Body of pancreas (tissue), 4 donors: ENCODE measurements around the gene CACNA1C. TPM values are rescaled to one million over a fixed set of nuclear protein-coding genes. Genes with fewer than 3 reads are reported as not detected.

Source experiments
- ATAC-seq: fragments of 150-250 bp; one replicate; pipeline ENCODE4 v1.9.1; 2016
- DNase-seq, 4 donors: peaks; one replicate each; pipeline ENCODE4 v3.0.0-alpha.2; 2019
- H3K27ac ChIP-seq, 4 donors: fragments of 200-600 bp; sonication (generic); 1 replicate in 3 of 4; 2 replicates in 1 of 4; pipeline versions ENCODE4 v1.5.1 to v1.6.1; 2016 to 2019; ENCODE audit warnings: mild to moderate bottlenecking in 1 of 4, mixed read lengths in 1 of 4, moderate library complexity in 1 of 4
- H3K27me3 ChIP-seq, 2 donors: fragments of 200-600 bp; sonication (generic); one replicate each; pipeline ENCODE4 v1.6.0; 2016; ENCODE audit warnings: mild to moderate bottlenecking in 1 of 2
- H3K36me3 ChIP-seq, 2 donors: fragments of 200-600 bp; sonication (generic); replicated peaks in 1 of 2; 2 replicates each; pipeline ENCODE4 v1.5.1; 2016; ENCODE audit warnings: low read depth in 2 of 2; ENCODE audit not compliant: insufficient read depth in 1 of 2
- H3K4me1 ChIP-seq: fragments of 200-600 bp; sonication (generic); one replicate; pipeline ENCODE4 v1.6.0; 2016
- H3K4me3 ChIP-seq, 2 donors: fragments of 200-600 bp; sonication (generic); 1 replicate in 1 of 2; 2 replicates in 1 of 2; pipeline ENCODE4 v1.5.1; 2016 to 2019
- H3K9me3 ChIP-seq, 3 donors: fragments of 200-600 bp; sonication (generic); 1 replicate in 2 of 3; 2 replicates in 1 of 3; pipeline ENCODE4 v1.5.1; 2016
- POLR2A ChIP-seq, 3 donors: fragments of 450-650 bp; IDR thresholded peaks; one replicate each; pipeline ENCODE4 v1.6.1; 2016; ENCODE audit warnings: antibody characterized with exemption in 3 of 3, mild to moderate bottlenecking in 2 of 3
- WGBS, 2 donors: methylation state at CpG; one replicate each; pipeline ENCODE4 v1.1.5; 2017; 5-methylcytosine and 5-hydroxymethylcytosine counted together
- intact Hi-C: fragments of 100-400 bp; cut with DNase I; formaldehyde crosslinking; loops from one replicate; pipeline ENCODE4 v1.15.1; 2023
- total RNA-seq, 2 donors: library from RNA; depleted of rRNA; stranded (reverse); fragments of >200 nt; gene quantifications; one replicate each; pipeline ENCODE4 v1.1.0, GENCODE V29; 2016
- TF ChIP-seq, protein P1 (sequence below), 7 experiments: fragments of 450-650 bp in 4 of 7; fragments of 200-600 bp in 3 of 7; sonication (generic) in 3 of 7; IDR thresholded peaks; one replicate each; pipeline ENCODE4 v1.5.1; 2016 to 2019; ENCODE audit warnings: antibody characterized with exemption in 7 of 7

Gene CACNA1C
- total RNA-seq, 2 donors from 2014 or later, result 2.3 to 4.4 TPM

DNA sequence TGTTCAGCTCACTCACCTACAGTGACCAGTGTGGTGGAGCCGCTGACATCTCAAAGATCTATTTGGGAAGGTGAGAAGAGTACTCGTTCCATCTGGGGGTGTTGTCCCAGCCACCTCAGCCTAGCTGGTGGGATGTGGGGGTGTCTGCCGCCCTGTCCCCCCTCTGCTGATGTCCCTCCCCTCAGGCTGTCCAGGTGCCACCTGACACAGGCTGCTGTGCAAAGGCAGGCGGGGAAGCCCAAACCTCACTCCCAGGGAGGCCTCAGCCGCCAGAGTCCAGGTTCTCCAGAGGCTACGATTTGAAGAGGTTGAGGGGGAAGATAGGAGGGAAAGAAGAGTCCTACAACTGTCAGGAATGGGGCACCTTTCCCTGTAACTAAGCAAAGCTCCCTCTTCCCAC lies 690.7 kb downstream of the CACNA1C start:
- TF ChIP-seq, protein P1, sequence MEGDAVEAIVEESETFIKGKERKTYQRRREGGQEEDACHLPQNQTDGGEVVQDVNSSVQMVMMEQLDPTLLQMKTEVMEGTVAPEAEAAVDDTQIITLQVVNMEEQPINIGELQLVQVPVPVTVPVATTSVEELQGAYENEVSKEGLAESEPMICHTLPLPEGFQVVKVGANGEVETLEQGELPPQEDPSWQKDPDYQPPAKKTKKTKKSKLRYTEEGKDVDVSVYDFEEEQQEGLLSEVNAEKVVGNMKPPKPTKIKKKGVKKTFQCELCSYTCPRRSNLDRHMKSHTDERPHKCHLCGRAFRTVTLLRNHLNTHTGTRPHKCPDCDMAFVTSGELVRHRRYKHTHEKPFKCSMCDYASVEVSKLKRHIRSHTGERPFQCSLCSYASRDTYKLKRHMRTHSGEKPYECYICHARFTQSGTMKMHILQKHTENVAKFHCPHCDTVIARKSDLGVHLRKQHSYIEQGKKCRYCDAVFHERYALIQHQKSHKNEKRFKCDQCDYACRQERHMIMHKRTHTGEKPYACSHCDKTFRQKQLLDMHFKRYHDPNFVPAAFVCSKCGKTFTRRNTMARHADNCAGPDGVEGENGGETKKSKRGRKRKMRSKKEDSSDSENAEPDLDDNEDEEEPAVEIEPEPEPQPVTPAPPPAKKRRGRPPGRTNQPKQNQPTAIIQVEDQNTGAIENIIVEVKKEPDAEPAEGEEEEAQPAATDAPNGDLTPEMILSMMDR (IDR thresholded peaks at IDR 0.05), result no peak
- TF ChIP-seq POLR2A (IDR thresholded peaks at IDR 0.05), result no peak
- no peak for ATAC-seq
- WGBS, 2 donors, result 86 to 87% methylated on average over 3 to 6 of the region's 6 CpGs
- no peak overlapping the region for H3K4me3 ChIP-seq
- no peaks in the 10 kb centered on the region for H3K27me3 ChIP-seq
- H3K27ac ChIP-seq, result no peak overlapping the region
- H3K36me3 ChIP-seq, result no peaks in the 10 kb centered on the region
- intact Hi-C loops, result no loop called here
- H3K9me3 ChIP-seq, result no peaks in the 10 kb centered on the region
- no peaks in the 10 kb centered on the region for H3K4me1 ChIP-seq
- DNase-seq, result no peak

DNA sequence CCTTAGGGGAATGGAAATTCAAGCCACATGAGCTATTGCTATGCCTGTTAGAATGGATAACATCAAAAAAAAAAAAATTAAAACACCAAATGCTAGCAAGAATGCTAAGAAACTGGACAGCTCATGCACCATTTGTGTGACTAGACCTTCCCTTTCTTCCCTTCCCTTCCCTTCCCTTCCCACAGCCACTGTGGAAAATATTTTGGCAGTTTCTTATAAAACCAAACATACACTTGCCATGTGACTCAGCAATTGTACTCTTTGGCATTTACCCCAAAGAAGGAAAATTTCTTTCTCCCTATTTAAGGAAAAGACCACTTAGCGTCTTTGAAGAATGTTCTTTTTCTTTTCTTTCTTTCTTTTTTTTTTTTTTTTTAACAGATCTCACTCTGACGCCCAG lies 692.9 kb downstream of the CACNA1C start:
- ATAC-seq (no peak), DNase-seq (no peak)
- intact Hi-C loops, result no loop called here
- no peaks in the 10 kb centered on the region for H3K4me1 ChIP-seq
- TF ChIP-seq, protein P1 (IDR thresholded peaks at IDR 0.05), result no peak
- no peak for TF ChIP-seq POLR2A (IDR thresholded peaks at IDR 0.05)
- H3K9me3 ChIP-seq, result no peaks in the 10 kb centered on the region
- H3K27ac ChIP-seq, result no peak overlapping the region
- H3K27me3 ChIP-seq, result no peaks in the 10 kb centered on the region
- H3K36me3 ChIP-seq, result no peaks in the 10 kb centered on the region
- no peak overlapping the region for H3K4me3 ChIP-seq
- 38 to 42% methylated on average over 2 of the region's 2 CpGs for WGBS, 2 donors

Other genes starting within 250 kb of the CACNA1C start
- not detected for gene LRTM2, start 232.4 kb upstream of the CACNA1C start, total RNA-seq
- 1 to 10 TPM in 1 of 2 donors, not detected in 1; 3.6 TPM for gene CACNA2D4, start 134.3 kb upstream of the CACNA1C start, total RNA-seq
- 10 to 100 TPM in 1 of 2 donors, 1 to 10 TPM in 1; 7.9 to 13.2 TPM for gene DCP1B, start 48.5 kb upstream of the CACNA1C start, total RNA-seq